ENCODE data around the gene ARHGEF7. TPM values are rescaled to one million over a fixed set of nuclear protein-coding genes. Genes with fewer than 3 reads are reported as not detected.

Gene ARHGEF7
- polyA plus RNA-seq, 4 donors = 21.6 to 76.4 (median 24.7) TPM

DNA sequence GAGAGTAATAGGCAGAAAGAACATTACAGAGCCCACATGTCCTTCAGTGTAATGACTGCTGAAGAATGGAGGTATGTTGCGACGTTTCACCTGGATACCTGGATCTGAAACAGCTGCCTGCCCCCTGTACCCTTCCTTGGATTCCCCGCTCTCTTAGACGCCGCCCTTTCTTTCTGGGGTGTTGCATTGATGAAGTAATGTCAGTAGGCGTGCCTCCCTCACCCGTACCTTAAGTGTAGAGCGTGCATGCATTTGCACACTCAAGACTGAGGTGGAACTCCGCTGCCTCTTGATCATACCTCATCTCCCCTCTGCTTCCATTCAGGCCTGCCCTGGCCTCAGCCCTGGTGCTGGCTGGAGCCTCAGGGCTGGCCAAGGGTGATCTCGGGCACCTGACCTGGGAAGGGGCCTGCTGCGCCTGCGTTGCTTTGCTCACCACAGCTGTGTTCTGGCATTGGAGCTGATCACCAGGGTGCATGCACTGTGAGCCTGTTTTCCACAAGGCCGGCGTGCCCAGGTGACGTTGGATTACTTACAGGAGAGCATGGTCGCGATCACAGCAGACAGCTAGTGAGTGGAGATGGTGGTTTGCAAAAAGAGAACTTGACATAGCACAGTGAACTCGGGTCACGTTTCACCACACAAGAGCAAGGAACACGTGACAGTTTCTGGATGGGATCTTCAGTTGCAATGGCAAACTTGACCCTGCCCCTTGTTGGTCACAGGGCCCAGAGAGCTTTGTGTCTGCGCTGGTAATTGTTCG, 99.0 kb downstream of the ARHGEF7 start:
- H3K9me3 ChIP-seq (ENCODE audit: control insufficient read depth in 2 of 2, insufficient read depth in 1 of 2, low read depth in 1 of 2, low read length in 1 of 2) = no peaks in the 10 kb centered on the region
- H3K4me1 ChIP-seq (ENCODE audit: control insufficient read depth in 3 of 3, insufficient read depth in 2 of 3, low read depth in 1 of 3, low read length in 2 of 3) = peaks cover 2 to 15% (median 6%) of the 10 kb centered on the region in 3 donors
- no peaks in the 10 kb centered on the region for H3K27me3 ChIP-seq (ENCODE audit: control insufficient read depth in 3 of 3, insufficient read depth in 3 of 3, low read length in 3 of 3)
- WGBS, 3 donors = 81 to 93% (median 85%) methylated on average over 22 of the region's 22 CpGs
- DNase-seq (no peak), FAIRE-seq (no peak)
- H3K36me3 ChIP-seq (ENCODE audit: control insufficient read depth in 3 of 3, insufficient read depth in 2 of 3, low read depth in 1 of 3, low read length in 3 of 3) = peaks cover 0 to 21% (median 4%) of the 10 kb centered on the region in 3 donors
- H3K27ac ChIP-seq (ENCODE audit: low read depth in 1 of 3, low read length in 2 of 3) = no peak overlapping the region
- H3K4me3 ChIP-seq (ENCODE audit: low read depth in 1 of 3, low read length in 3 of 3) = no peak overlapping the region

DNA sequence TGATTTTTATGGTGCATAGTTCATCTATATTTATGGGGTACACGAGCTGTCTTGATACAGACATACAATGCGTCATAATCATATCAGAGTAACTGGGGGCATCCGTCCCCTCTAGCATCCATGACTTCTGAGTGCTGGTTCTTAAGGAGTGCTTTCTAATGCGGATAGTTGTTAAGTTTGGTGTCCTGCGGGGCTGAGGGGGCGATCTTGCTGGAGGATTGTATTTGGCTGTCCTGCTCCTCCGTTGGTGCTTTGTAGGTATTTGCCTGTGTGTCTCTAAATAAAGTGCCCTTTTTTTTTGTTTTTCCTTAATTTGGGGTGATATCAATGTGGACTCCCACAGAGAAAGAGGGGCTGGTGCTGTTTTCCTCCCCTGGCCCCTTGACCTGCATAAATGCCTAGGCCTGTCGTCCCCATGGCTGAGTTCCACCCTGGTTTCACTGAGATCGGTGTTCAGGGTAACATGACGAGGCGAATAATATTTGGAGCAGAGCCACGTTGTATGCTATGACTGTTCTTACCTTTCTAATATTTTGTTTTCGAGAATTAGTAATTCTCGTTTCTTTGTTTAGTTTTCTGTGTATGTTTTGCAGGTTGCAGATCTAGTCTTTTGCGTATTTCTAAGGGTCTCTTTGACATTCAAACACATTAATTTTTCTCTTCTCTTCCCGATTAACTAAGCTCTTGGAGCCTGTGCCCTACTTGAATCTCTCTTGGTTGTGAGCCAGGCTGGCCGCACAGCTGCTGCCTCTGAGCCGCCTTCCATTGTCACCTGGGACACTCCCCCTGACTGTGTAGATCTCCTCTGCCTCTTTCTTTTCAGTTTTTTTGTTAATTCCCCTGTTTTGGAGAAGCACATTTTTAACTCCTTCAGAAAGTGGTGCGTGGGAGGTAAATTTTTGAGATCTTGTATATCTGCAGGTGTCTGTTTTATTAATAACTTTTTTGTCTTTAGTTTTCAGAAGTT, 100.3 kb downstream of the ARHGEF7 start:
- DNase-seq (no peak), FAIRE-seq (no peak)
- Histone ChIP-seq H3K27ac (ENCODE audit: low read depth in 1 of 3, low read length in 2 of 3) (no peak overlapping the region), H3K4me1 (ENCODE audit: control insufficient read depth in 3 of 3, insufficient read depth in 2 of 3, low read depth in 1 of 3, low read length in 2 of 3) (peaks cover 2 to 7% (median 6%) of the 10 kb centered on the region in 3 donors), H3K4me3 (ENCODE audit: low read depth in 1 of 3, low read length in 3 of 3) (no peak overlapping the region), H3K27me3 (ENCODE audit: control insufficient read depth in 3 of 3, insufficient read depth in 3 of 3, low read length in 3 of 3) (no peaks in the 10 kb centered on the region), H3K36me3 (ENCODE audit: control insufficient read depth in 3 of 3, insufficient read depth in 2 of 3, low read depth in 1 of 3, low read length in 3 of 3) (peaks cover 0 to 26% (median 4%) of the 10 kb centered on the region in 3 donors), H3K9me3 (ENCODE audit: control insufficient read depth in 2 of 2, insufficient read depth in 1 of 2, low read depth in 1 of 2, low read length in 1 of 2) (no peaks in the 10 kb centered on the region)
- 78 to 87% (median 83%) methylated on average over 19 of the region's 19 CpGs for WGBS, 3 donors

DNA sequence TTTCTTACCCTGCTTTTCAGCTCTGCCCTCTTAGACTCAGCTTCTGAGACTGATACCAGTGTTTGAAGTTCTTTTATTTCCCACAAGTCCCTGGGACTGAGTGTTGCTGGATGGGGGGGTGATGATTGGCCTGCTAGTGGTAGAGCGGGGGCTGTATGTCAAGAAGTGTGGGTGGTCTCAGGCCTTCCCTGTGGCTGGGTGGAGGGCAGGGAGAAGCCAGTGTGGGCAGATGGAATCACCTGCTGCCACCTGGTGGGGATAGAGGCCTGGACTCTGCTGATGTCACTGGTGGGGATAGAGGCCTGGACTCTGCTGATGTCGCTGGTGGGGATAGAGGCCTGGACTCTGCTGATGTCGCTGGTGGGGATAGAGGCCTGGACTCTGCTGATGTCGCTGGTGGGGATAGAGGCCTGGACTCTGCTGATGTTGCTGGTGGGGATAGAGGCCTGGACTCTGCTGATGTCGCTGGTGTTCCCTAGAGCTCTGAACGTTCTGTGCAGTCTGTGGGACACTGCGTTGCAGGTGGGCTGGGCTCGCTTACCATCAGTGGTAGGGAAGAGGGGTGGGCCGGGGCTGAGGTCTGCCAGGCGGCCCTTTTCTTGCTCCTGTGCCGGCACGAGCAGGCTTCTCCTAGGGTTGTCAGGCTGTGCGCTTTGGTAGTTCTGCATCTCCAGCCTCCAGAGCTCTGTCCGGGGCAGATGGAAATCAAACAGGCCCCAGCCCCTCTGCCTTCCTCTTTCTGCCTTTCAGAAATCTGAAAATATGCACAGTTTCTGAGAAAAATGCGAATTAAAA, 101.3 kb downstream of the ARHGEF7 start:
- H3K27ac ChIP-seq (ENCODE audit: low read depth in 1 of 3, low read length in 2 of 3) = no peak overlapping the region
- H3K36me3 ChIP-seq (ENCODE audit: control insufficient read depth in 3 of 3, insufficient read depth in 2 of 3, low read depth in 1 of 3, low read length in 3 of 3) = peaks cover 0 to 28% (median 8%) of the 10 kb centered on the region in 3 donors
- FAIRE-seq (no peak), DNase-seq (peak; percentile 52 to 53)
- H3K27me3 ChIP-seq (ENCODE audit: control insufficient read depth in 3 of 3, insufficient read depth in 3 of 3, low read length in 3 of 3) = no peaks in the 10 kb centered on the region
- no peak overlapping the region for H3K4me3 ChIP-seq (ENCODE audit: low read depth in 1 of 3, low read length in 3 of 3)
- no peaks in the 10 kb centered on the region for H3K4me1 ChIP-seq (ENCODE audit: control insufficient read depth in 3 of 3, insufficient read depth in 2 of 3, low read depth in 1 of 3, low read length in 2 of 3)
- H3K9me3 ChIP-seq (ENCODE audit: control insufficient read depth in 2 of 2, insufficient read depth in 1 of 2, low read depth in 1 of 2, low read length in 1 of 2) = no peaks in the 10 kb centered on the region
- WGBS, 3 donors = 80 to 86% (median 85%) methylated on average over 13 to 15 of the region's 15 CpGs

DNA sequence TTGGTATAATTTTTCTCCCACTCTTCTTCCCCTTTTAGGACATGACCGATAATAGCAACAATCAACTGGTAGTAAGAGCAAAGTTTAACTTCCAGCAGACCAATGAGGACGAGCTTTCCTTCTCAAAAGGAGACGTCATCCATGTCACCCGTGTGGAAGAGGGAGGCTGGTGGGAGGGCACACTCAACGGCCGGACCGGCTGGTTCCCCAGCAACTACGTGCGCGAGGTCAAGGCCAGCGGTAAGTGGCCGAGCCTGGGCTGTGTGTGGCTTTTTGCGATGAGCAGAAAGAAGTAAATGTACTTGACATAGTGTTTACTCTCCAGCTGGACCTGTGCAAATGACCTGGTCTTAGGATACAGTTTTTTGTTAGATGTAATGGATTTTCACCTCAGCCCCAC, 102.5 kb downstream of the ARHGEF7 start:
- Histone ChIP-seq H3K27me3 (ENCODE audit: control insufficient read depth in 3 of 3, insufficient read depth in 3 of 3, low read length in 3 of 3) (no peaks in the 10 kb centered on the region), H3K4me1 (ENCODE audit: control insufficient read depth in 3 of 3, insufficient read depth in 2 of 3, low read depth in 1 of 3, low read length in 2 of 3) (no peaks in the 10 kb centered on the region), H3K4me3 (ENCODE audit: low read depth in 1 of 3, low read length in 3 of 3) (no peak overlapping the region), H3K9me3 (ENCODE audit: control insufficient read depth in 2 of 2, insufficient read depth in 1 of 2, low read depth in 1 of 2, low read length in 1 of 2) (no peaks in the 10 kb centered on the region), H3K27ac (ENCODE audit: low read depth in 1 of 3, low read length in 2 of 3) (peak overlapping the region in 1 of 3 donors; percentile 40), H3K36me3 (ENCODE audit: control insufficient read depth in 3 of 3, insufficient read depth in 2 of 3, low read depth in 1 of 3, low read length in 3 of 3) (peaks cover 0 to 27% (median 8%) of the 10 kb centered on the region in 3 donors)
- FAIRE-seq (no peak), DNase-seq (peak; percentile 63 to 66)
- WGBS, 3 donors = 61 to 76% (median 70%) methylated on average over 13 of the region's 13 CpGs

DNA sequence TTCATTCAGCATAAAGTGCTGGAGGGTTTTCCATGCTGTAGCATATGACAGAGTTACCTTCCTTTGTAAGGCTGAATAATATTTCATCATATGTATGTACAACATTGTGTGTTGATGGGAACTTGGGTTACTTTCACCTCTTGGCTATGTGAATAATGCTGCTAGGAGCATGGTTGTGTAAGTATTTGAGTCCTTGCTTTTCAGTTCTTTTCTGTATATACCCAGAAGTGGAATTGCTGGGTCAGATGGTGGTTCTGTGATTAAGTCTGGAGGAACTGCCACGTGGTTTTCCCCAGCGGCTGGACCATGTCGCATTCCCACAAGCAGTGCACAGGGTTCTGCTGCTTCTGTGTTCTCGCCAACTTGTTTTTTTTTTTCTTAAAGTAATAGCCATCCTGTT, 104.2 kb downstream of the ARHGEF7 start:
- no peak overlapping the region for H3K27ac ChIP-seq (ENCODE audit: low read depth in 1 of 3, low read length in 2 of 3)
- peaks cover 0 to 23% (median 8%) of the 10 kb centered on the region in 3 donors for H3K36me3 ChIP-seq (ENCODE audit: control insufficient read depth in 3 of 3, insufficient read depth in 2 of 3, low read depth in 1 of 3, low read length in 3 of 3)
- WGBS, 3 donors = 49 to 81% (median 66%) methylated on average over 4 of the region's 4 CpGs
- no peaks in the 10 kb centered on the region for H3K4me1 ChIP-seq (ENCODE audit: control insufficient read depth in 3 of 3, insufficient read depth in 2 of 3, low read depth in 1 of 3, low read length in 2 of 3)
- DNase-seq = no peak
- no peak overlapping the region for H3K4me3 ChIP-seq (ENCODE audit: low read depth in 1 of 3, low read length in 3 of 3)
- FAIRE-seq = no peak
- no peaks in the 10 kb centered on the region for H3K27me3 ChIP-seq (ENCODE audit: control insufficient read depth in 3 of 3, insufficient read depth in 3 of 3, low read length in 3 of 3)
- H3K9me3 ChIP-seq (ENCODE audit: control insufficient read depth in 2 of 2, insufficient read depth in 1 of 2, low read depth in 1 of 2, low read length in 1 of 2) = no peaks in the 10 kb centered on the region

DNA sequence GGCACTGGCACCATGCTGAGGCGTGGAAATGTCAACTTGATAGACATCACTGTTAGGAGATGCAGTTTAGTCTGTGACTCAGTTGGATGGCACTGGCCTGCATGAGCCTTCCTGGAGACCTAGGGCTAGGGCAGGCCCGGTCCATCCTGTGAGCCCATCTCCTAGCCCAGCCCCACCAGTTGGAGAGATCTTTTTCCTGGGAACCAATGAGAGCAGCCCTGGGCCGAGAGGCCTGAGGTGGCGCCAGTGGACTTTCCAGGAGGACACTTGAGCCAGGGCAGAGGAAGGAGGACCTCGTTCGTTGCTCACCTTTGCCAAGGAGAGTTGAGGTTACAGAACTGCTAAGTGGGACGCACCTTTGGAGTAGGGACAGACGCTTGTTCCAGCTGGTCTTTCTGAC, 104.8 kb downstream of the ARHGEF7 start:
- 79 to 85% (median 84%) methylated on average over 8 of the region's 8 CpGs for WGBS, 3 donors
- Histone ChIP-seq H3K4me3 (ENCODE audit: low read depth in 1 of 3, low read length in 3 of 3) (no peak overlapping the region), H3K9me3 (ENCODE audit: control insufficient read depth in 2 of 2, insufficient read depth in 1 of 2, low read depth in 1 of 2, low read length in 1 of 2) (no peaks in the 10 kb centered on the region), H3K27ac (ENCODE audit: low read depth in 1 of 3, low read length in 2 of 3) (peak overlapping the region in 1 of 3 donors; percentile 5), H3K36me3 (ENCODE audit: control insufficient read depth in 3 of 3, insufficient read depth in 2 of 3, low read depth in 1 of 3, low read length in 3 of 3) (peaks cover 0 to 20% (median 9%) of the 10 kb centered on the region in 3 donors), H3K4me1 (ENCODE audit: control insufficient read depth in 3 of 3, insufficient read depth in 2 of 3, low read depth in 1 of 3, low read length in 2 of 3) (no peaks in the 10 kb centered on the region), H3K27me3 (ENCODE audit: control insufficient read depth in 3 of 3, insufficient read depth in 3 of 3, low read length in 3 of 3) (no peaks in the 10 kb centered on the region)
- no peak for FAIRE-seq
- DNase-seq = no peak

DNA sequence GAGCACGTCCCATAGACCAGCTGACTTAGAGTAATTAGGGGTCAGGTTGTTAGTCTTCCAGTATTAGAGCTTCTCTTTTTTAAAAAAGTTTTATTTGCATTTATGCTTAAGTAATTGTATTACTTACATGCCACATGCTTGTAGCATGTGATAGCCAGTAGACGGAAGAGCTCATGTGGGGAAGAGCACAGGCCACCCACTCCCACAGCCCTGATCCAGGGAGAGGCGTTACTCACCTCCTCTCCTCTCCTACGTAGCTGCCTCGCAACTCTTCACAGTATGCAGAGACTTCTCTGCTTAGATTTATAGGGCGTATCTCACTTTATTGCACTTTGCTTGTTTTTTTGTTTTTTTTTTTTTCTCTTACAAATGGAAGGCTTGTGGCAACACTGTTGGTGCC, 110.1 kb downstream of the ARHGEF7 start:
- WGBS, 3 donors = 94 to 98% (median 95%) methylated on average over 6 of the region's 6 CpGs
- DNase-seq = no peak
- no peak overlapping the region for H3K4me3 ChIP-seq (ENCODE audit: low read depth in 1 of 3, low read length in 3 of 3)
- no peaks in the 10 kb centered on the region for H3K4me1 ChIP-seq (ENCODE audit: control insufficient read depth in 3 of 3, insufficient read depth in 2 of 3, low read depth in 1 of 3, low read length in 2 of 3)
- peaks cover 2 to 24% (median 8%) of the 10 kb centered on the region in 3 donors for H3K36me3 ChIP-seq (ENCODE audit: control insufficient read depth in 3 of 3, insufficient read depth in 2 of 3, low read depth in 1 of 3, low read length in 3 of 3)
- H3K9me3 ChIP-seq (ENCODE audit: control insufficient read depth in 2 of 2, insufficient read depth in 1 of 2, low read depth in 1 of 2, low read length in 1 of 2) = no peaks in the 10 kb centered on the region
- FAIRE-seq = no peak
- no peak overlapping the region for H3K27ac ChIP-seq (ENCODE audit: low read depth in 1 of 3, low read length in 2 of 3)
- no peaks in the 10 kb centered on the region for H3K27me3 ChIP-seq (ENCODE audit: control insufficient read depth in 3 of 3, insufficient read depth in 3 of 3, low read length in 3 of 3)

Measured in small intestine (tissue), 7 donors.